Hematopoietic multipotent progenitor cell (in vitro differentiated cells): ENCODE data around the gene MYZAP. TPM values are rescaled to one million over a fixed set of nuclear protein-coding genes. Genes with fewer than 3 reads are reported as not detected.

Experiments used
- DNase-seq, 3 donors: peaks; one replicate each; pipeline ENCODE4 v3.0.0-alpha.2; 2011 to 2015; ENCODE audit warnings: low read depth in 2 of 3, low spot score in 2 of 3
- total RNA-seq: library from RNA; depleted of rRNA; stranded (reverse); fragments of >200 nt; gene quantifications from one replicate; pipeline ENCODE4 v1.2.3, GENCODE V29; 2012

Gene MYZAP
- total RNA-seq, 1 donor = 0.27 TPM

DNA sequence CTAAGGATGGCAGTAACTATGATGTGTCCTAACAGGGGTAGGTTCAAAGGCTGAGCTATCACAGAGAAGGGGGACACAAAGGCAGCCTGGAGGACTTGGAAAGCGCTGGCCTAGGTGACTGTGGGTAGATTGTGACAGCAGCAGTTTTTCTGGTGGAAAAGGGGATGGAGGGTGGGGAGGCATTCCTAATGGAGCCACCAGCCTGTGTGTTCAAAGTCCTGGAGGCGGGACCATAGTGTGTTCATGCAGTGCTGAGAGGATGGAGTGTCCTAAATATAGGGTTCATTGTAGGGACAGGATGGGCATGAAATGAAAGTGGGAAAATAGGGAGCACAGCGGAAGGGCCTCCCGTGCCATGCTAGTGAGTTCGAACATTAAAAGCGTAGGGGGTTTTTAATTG lies 63.3 kb downstream of the MYZAP start:
- no peak for DNase-seq

DNA sequence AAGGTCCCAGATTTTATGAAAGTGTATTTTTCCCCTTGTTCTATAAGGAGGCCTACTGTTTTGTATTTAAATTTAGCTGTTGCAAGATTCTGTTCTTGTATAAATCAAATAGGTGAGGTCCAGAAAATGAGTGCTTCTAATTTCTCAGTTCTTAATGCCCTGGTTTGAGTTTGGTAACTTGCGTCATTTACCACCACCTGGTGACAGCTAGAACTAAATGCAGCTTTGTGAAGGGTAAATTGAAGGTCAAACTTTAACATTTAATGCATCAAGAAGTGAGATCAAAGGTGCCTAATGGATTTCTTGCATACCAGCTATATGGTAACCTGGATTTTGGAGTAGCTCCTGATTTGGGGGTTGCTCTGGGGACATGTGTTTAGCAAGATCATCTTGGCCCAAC lies 64.1 kb downstream of the MYZAP start:
- no peak for DNase-seq

DNA sequence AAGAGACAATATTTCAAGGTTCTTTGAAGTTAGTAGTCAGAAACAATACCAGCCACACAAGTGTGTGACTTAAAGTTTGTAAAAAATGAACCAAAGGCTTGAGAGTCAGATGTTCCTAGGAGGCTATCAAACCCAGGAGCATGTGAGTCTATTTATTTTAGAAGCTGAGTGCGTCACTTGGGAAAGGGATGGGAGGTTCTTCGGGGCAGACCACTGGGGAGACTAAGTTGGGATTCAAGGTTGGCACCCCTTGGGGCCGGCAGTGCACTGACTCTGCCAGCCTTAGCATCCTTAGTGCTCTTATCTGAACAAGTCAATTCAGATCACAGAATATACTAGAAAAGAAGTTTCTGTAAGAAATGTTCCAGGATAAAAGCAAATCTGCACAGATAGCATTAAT lies 64.7 kb downstream of the MYZAP start:
- no peak for DNase-seq

DNA sequence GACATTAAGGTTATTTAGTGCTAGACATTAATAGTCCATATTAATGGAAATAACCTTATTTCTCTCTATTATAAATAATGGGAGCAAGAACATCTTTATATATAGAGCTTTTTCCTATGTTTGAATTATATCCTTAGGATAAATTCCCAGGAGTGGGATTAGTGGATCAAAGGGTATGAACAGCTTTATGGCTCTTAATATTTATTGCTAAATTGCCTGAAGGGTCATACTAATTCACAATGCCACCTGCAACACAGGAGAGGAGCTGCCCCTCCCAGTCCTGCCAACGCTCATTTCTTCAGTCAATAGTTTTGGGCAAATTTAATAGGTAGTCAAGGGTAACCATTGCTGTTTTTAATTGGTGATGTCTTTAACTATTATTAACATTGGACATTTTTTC lies 65.9 kb downstream of the MYZAP start:
- no peak for DNase-seq

DNA sequence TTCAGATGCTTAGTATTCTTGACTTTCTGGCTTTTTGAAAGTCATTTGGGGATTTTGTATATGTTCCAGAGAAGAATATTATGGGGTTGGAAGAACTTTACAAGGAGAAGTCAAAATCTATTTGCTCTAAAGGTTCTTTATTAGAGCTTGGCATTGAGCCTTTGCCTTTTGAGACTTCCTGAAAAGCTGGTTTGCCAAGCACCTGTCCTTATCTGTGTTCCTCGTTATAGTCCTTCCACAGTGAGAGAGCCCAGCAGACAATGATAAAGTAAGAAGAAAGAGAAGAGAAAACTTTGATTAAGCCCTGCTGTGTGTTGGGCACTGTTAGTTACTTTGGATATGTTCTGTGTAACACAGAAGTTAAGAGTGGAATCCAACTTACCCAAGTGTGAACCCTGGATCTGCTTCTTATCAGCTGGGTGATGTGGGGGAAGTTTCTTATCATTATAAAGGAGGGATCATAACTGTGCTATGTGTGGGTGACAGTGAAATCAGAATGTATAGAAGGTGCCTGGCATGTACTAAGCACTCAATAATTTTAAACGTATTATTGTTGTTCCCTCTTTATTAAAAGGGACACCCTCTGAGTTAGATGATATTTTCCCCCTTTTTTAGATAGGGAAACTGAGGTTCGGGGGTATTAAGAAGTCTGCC lies 70.5 kb downstream of the MYZAP start:
- DNase-seq = no peak

DNA sequence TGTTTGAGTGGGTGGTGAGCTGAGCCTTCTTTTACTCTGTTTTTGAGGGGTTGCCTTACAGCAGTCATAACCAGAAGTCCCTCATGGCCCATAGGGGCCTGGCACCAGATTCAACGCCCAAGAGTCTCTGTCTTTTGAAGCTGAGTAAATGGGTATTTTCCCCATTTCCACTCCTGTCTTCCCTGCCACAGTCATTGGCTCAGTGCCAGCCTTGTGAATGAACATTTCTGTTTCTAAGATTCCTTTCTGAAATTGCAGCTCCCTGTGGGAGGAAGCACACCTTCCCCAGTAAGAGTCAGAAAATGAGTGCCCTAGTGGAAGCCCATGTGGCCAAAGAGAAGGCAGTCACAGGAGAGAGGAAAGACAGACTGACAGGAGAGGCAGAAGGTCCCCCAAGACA lies 71.1 kb downstream of the MYZAP start:
- DNase-seq = no peak

DNA sequence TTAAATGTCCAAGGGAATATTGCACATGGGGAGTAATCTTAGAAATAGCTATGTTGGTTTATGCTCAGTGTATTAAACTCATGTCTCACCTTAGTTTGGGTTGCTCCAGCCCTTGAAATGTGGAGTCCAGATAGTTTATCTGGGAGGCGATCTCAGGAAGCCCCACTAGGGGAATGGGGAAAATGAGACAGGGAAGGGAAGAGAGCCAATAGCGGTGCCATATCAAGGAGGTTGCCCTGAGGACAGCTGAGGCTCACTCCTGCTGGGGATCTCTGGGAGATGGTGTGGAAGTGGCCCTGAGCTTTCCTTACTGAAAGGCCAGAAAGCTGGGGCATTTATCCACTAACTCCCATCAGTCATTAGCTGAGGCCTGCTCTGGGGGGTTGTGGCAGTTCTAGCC lies 71.6 kb downstream of the MYZAP start:
- no peak for DNase-seq

DNA sequence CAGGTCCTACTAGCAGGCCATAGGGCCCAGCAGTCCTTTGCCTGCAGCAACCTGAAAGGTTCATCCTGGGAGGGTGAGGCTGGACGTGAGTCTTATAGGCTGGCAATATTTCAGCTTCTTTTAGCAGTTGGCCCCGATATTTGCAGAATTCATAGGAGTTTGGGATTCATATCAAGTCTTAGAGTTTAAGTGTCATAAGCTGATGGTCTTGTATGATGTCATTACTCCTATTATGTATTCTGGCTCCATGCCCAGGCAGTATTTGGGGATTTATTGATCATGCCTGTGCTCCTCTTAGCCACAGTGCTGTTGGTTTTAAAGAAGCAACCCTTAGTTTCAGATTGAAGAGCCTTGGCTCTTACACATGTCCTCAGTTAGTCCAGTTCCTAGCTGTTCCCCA lies 73.5 kb downstream of the MYZAP start:
- DNase-seq = no peak

DNA sequence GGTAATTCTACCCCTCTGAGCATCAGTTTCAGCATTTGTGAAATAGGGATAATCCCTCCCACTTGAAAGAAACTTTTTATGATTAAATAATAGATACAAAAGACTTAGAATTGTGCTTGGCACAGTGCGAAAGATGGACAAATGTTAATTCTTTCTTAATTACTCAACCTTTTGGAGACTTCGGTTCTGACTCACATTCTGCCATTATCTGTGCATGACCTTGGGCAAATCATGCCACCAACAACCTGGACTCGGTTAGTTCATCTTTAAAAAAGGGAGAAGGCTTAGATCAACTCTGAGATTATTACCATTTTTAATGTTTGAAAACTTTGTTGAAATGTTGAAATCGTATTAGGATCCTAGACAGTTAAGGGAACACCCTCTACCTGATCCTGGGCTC lies 74.2 kb downstream of the MYZAP start:
- no peak for DNase-seq

DNA sequence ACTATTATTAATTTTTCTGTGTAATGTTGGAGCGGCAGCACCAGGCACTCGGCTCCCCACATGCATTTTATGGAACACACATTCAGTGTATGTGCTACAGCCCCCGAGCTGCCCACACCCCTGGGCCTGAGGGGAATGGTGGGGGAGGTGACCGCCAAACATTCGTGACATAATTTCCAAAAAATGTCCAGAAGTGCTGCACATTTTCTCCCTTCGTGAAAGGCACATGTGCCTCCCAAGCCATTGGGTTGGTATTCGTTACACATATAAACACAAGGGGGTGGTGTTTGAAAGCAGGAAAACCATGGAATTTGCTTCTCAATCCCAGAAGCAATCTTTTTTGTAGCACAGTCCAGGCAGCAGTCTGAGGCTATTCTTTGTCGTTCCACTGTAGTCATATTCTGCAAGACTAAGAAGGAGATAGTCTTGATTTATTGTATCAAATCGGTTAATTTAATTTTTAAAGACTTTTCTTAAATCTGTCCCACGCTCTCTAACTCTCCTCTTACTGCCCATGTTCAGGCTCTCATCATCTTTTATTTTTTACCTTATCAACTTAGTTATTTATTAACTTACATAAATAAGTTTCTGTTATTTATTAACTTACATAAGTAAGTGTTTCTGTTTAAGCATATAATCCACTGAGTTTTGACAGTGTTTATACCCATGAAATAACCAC lies 75.6 kb downstream of the MYZAP start:
- no peak for DNase-seq

DNA sequence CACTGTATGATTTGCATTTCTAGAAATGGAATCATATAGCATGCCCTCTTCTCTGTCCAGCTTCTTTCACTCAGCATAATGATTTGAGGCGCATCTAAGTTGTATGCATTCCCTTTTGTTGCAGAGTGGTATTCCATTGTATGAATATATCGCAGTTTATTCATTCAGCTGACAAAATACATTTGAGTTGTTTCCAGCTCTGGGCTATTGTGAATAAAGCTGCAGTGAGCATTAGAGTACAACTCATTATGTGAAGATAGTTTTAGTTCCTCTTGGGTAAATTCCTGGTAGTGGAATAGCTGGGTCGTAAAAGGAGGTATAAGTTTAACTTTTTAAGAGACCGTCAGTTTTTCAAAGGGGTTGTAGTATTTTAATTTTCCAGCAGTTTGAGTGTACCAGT lies 76.3 kb downstream of the MYZAP start:
- no peak for DNase-seq

DNA sequence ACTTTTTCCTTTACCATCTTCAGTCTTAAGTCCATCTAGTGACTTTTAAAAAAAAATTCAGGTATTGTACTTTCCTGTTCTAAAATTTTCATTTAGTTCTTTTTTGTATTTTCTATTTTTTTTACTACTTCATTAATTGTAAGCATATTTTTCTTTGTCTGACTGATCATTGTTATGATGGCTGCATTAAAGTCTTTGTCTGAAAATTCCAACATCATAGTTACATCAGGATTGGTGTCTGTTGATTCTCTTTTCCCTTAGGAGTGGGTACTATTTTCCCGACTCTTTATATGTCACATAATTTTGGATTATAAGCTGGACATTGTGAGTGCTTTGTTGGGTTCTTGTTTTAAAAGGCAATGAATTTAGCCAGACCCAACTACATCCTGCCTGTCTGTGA lies 79.9 kb downstream of the MYZAP start:
- DNase-seq = no peak

DNA sequence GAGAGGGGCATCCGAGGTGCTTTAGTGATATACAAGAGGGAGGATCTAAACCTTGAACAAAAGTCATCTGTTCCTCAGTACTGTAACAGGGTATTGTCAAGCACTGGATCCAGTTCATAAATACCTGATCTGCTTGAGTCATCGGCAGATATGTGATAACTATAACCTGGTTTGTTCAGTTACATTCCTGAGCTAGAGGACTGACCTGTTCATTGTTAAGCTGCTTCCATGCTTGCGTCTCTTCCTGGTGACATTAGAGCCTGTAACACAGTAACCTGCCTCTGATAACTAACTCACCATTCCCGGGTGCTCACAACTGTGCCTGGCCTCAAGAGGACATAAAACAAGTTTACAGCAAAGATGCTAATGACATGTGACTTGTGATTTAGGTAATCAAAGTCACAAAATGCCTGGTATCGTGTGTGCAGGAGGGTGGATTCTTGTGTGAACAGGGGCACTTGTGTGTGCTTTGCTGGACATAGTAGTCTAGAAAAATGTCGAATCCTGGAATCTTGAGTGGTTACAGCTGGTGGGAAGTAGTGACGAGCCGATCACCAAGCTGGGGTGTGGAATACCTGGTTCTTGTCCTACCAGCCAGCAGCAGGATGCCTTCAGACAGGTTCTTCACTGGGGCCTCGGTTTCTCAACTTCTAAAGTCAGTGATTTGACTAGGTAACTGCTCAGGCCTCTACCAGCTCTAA lies 83.9 kb downstream of the MYZAP start:
- DNase-seq = no peak

DNA sequence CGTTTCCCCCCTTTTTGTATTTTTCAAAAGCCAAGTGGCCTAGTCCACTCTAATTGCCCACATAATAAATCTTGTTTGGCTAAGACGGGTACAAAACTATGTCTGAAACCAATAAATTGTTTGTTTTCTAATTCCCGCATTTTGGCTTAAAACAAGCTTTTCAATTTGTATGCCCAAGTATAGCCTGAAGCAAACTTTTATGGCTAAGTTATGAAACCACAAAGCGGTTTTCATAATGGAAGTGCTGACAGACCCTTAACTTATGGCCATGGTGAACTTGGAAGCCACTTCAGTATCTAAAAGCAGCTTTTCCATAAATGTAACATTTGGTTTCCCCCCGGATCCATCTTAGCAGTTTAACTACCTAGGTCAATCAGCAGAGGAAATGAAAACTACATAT lies 84.9 kb downstream of the MYZAP start:
- DNase-seq = no peak

DNA sequence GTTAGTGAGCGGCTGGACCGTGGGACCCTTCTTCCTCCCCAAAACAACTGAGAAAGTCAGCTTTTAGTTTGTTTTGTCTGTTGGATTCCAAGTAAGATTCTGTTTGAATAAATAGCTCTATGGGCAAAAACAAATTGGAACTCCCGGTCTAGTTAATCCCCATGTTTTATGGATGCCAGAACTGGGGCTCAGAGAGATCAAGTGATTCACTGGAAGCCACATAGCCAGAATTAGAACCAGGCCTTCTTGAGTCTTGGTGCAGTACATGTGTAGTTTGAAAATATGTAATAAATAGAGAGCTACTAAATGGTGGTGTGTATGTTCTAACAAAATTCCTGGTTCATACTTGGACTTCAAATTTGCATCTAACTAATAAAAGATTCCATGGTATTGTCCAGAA lies 85.5 kb downstream of the MYZAP start:
- no peak for DNase-seq

DNA sequence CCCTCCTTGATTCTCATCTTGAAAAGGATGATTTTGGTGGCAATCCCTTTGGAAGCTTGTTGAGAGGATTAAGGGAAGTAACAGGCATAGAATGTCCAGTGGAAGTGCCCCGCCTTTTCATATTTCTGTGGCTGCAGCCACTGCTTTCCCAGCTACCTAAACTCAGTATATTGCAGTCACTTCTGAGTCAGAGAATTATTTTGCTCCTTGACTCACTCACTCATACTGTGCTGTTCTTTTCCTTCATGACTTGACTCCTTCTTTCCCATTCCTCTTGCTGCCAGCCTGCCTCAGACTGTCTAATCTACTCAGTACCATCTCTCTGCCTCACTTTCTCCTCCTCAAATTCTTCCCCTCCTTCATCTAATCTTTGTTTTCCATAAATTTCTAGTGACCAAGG lies 88.3 kb downstream of the MYZAP start:
- DNase-seq = no peak

DNA sequence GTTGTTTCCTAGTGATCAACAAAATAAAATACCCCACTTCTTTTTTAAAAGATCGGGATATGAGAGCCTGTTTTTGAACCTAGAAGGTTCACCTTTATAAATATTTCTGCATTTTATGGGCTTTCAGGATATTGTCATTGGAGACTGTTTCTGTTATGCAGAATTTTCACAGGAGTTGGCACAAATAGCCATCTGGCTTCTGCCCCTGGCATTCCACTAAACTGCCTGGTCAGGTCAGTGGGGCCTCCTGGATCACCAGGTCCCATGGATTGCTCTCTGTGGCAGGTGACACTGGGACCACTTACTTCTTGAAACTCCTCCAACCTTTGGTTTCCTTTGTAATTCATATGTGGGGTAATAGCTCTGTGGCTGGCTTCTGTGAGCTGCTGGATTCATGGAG lies 89.3 kb downstream of the MYZAP start:
- DNase-seq = no peak

DNA sequence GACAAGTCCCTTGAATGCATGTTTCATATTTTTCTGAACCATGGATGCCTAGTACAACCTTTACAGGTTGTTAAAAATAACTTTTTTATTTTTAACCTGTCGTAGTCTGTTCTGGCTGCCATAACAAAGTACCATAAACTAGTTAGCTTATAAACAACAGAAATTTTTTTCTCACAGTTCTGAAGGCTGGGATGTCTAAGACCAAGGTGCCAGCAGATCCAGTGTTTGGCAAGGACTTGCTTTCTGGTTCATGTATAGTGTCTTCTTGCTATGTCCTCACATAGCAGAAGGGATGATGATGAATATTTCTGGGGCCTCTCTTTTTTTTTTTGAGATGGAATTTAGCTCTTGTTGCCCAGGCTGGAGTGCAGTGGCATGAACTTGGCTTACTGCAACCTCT lies 91.8 kb downstream of the MYZAP start:
- DNase-seq = no peak

DNA sequence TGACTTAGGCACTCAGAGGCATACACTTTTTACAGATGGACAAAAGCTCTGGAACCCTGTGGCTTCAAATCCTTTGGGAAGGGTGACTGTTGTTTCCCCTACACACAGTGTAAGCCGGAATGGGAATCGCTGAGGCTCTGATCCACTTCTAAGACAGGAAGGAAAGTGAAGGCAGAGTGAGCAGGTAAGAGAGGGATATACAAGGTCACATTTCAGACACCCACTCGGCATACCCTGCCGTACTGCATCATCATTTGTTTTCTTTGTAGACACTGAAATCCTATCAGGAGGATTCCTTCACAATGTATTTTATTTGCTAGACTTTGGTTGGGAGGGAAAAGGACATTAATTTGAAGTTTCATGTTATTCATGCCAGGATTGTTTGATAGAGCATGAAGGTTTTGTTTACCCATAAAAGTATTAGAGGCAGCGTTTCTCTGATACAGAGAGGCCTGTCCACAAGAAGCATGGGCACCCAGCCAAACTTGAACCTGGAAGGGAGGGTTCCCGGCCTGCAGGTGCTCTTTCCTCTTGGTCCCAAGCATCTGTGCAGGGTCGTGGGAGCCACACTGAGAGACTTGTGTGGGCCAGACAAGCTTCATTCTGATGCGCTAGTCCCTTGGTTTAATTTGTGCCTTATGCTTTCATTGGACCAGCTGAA lies 92.9 kb downstream of the MYZAP start:
- DNase-seq = no peak

DNA sequence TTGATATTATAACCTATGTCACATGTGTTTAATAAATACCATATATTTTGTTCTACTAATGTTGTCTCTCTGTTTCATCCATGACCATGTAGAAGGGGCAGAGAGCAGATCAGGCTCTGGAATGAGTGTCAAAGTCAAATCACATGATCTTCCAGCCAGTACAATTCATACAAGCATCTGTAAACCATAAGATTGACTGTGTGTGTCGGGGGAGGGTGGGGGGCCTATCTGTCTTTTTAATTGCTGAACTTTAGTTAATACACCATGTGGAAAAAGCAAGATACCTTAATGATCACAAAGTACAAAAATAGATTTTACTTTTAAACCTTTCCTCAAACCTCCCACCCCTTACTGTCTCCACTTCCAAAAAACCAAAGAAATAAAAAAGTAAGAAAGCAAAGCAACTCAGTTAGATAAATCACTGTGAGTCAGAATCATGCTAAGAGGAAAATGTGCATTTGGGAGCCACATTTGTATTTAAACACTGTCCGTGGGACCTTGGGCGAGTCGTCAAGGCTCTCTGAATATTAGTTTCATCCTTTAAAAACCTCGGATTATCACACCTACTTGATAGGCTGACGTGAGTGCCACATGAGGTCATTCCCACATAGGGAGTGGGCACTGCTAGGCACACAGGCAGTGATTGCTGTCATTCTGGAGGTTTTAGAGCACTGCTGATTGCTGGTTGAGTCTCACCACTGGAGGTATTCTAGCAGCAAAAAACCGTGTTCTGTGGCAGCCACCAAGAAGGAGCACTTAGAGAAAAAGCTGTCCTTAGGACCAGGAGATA lies 93.8 kb downstream of the MYZAP start:
- DNase-seq = no peak

DNA sequence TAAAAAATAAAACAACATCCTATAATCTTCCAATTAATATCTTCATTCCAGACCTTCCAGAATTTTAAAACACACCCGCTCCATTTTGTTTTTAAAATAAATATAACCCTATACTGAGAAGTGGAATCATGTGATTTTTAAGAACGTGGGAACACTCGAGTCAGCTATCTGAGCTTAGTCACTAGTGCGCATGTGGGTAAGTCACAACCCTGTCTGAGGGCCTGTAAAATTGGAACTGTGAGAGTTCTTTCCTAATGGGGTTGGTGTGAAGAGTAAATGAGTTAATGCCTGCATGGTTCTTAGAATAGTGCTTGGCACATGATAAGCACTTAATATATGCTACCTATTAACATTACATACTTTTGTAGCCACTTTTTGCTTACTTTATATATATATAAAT lies 95.0 kb downstream of the MYZAP start:
- no peak for DNase-seq
